GM19463 (cell line): Measurements from ENCODE around the gene C2CD2L.
A peak's percentile ranks its signal among the peaks of the same experiment; 100 is the strongest.
"Not testable (repeated sequence)": the region's sequence is repeated elsewhere in the genome, so short reads cannot be mapped to it uniquely, and the experiment has no call there.

Experiments
- ATAC-seq: cut with Tn5 transposase; IDR thresholded peaks from one replicate; pipeline ENCODE4 v1.9.1; 2021; ENCODE audit warnings: mild to moderate bottlenecking, moderate library complexity; ENCODE audit not compliant: unreplicated experiment

C2CD2L gene

GRCh38 chr11:119106564-119107537 is at the start of gene C2CD2L:
Gene C2CD2L (plus strand): TSS chr11:119107344. CDS start chr11:119107742, 398 bp downstream.
- peak; percentile 79 for ATAC-seq

DNA sequence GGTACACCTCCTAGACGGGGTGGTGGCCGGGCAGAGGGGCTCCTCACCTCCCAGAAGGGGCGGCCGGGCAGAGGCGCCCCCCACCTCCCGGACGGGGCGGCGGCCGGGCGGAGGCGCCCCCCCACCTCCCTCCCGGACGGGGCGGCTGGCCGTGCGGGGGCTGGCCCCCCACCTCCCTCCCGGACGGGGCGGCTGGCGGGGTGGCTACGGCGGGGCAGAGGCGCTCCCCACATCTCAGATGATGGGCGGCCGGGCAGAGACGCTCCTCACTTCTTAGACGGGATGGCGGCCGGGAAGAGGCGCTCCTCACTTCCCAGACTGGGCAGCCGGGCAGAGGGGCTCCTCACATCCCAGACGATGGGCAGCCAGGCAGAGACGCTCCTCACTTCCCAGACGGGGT is 48.0 kb upstream of the C2CD2L start:
- ATAC-seq: not testable (repeated sequence)

GRCh38 chr11:119061256-119061655 is 45.9 kb upstream of the C2CD2L start:
- ATAC-seq: no peak

GRCh38 chr11:119062779-119063178 is 44.4 kb upstream of the C2CD2L start:
- no peak for ATAC-seq

DNA sequence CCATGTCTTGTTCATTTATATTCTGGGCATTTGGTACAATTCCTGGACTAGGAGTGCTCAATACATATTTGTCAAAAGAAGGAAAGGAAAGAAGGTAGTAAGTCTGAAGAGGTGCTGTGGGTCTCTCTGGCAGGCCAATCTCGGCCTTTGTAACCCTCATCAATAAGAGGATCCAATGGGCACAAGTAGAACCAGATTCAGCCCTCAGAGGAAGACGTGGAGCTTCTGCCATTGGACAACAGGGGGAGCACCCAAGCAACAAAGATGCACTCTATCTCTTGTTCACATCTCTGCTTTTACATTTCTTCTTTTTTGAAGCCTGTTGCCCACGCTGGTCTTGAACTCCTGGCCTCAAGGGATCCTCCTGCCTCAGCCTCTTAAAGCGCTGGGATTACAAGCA is 41.8 kb upstream of the C2CD2L start:
- ATAC-seq: no peak

GRCh38 chr11:119067371-119068222 is 39.5 kb upstream of the C2CD2L start, which contains the start of gene VPS11:
Gene VPS11 (plus strand): TSS chr11:119067818. CDS start chr11:119067824, 6 bp downstream.
- peak; percentile 97 for ATAC-seq

DNA sequence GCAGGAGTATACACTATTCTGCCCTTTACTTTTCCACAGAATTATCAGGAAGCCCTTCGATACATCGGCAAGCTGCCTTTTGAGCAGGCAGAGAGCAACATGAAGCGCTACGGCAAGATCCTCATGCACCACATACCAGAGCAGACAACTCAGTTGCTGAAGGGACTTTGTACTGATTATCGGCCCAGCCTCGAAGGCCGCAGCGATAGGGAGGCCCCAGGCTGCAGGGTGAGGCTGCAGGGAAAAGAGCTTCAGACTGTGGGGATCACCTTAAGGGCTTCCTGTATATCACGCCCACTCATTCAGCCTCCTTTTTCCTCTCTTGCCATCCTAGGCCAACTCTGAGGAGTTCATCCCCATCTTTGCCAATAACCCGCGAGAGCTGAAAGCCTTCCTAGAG is 29.3 kb upstream of the C2CD2L start:
- ATAC-seq: no peak

GRCh38 chr11:119078675-119079420 is 28.3 kb upstream of the C2CD2L start:
- ATAC-seq: no peak

DNA sequence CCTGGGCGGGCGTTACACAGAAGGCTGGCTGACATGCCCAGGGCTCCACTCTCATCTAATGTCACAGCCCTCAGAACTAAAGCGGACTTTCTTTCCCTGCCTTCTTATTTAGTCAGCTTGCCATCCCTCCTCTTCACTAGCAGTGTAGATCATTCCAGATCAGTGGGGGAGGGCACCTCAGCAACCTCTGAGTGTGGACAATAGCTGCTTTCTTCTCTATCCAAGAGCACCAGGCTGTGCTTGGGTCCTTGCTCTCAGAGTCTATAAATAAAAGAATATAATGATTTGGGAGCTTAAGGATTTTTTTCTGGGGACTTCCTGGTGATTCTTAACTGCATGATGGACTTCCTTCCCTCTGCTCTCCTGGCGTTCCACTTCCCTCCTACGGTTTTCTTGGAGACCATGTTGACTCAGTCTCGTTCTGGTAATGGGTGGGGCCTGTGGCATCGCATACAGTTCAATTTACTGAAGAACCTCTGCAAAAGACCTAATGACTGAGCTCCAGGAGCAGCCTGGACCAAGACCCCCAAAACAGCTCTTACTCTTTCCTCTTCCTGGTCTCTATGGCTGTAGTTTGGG is 25.4 kb upstream of the C2CD2L start:
- no peak for ATAC-seq

DNA sequence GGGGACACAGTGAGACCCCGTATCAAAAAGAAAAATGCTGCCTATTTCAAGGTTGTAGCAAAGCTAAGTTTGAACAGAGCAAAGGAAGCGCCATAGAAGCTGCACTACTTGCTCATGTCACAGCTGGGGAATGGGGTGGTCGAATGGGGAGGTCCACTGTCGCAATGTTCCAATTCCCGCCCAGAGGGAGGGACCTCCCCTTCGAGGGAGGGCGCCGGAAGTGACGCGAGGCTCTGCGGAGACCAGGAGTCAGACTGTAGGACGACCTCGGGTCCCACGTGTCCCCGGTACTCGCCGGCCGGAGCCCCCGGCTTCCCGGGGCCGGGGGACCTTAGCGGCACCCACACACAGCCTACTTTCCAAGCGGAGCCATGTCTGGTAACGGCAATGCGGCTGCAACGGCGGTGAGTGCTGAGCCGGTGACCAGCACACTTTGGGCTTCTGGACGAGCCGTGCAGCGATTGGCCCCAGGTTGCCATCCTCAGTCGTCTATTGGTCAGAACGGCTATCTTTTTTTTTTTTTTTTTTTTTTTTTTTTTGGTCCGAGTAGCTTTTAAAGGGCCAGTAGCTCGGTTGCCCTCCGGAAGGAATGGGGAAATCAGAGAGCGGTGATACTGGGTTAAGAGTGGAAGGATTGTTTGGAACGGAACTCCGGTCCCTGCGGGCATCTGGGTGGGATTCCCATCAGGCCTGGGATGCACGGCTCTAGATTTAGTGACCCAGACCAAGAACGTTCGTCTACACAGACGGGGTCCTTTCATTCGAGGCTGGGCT is 22.3 kb upstream of the C2CD2L start, which contains the start of gene HMBS:
Gene HMBS, plus strand, starts transcription at position 219 of the 774 bp plus-strand sequence. Its CDS starts 153 bp downstream, at position 372.
- peak; percentile 95 for ATAC-seq

GRCh38 chr11:119085437-119085847 is 21.7 kb upstream of the C2CD2L start:
- ATAC-seq: peak; percentile 5

- no peak for ATAC-seq
Observed at GRCh38 chr11:119087123-119087522, 20.0 kb upstream of the C2CD2L start.

DNA sequence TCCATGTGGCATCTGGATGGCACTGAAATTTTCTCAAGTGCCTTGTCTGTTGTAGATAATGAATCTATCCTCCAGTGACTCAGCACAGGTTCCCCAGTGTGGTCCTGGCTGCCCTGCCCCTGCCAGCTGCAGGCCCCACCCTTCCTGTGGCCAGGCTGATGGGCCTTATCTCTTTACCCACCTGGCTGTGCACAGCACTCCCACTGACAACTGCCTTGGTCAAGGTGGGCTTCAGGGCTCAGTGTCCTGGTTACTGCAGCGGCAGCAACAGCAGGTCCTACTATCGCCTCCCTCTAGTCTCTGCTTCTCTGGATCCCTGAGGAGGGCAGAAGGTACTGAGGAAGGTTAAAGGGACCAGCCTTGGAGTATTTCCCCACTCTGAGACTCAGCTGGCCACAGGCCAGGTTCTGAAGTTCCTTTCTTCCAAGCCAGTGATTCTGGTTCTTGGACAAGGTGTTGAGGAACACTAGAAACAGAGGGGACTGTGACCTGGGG is 19.4 kb upstream of the C2CD2L start:
- no peak for ATAC-seq

GRCh38 chr11:119088406-119088805 is 18.7 kb upstream of the C2CD2L start:
- no peak for ATAC-seq

- no peak for ATAC-seq
Observed at GRCh38 chr11:119089319-119089718, 17.8 kb upstream of the C2CD2L start.

DNA sequence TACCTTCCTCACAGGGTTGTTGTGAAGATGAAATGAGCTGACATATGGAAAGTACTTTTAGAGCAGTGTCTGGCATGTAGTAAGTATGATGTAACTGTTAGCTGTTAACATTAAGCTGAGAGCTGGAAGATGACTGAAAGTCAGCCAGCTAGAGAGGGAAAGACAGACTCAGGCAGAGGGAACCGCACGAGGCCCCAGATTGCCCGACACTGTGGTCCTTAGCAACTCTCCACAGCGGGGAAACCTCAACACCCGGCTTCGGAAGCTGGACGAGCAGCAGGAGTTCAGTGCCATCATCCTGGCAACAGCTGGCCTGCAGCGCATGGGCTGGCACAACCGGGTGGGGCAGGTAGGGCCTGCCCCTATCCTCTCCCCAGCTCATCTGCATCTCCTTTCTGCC is 16.0 kb upstream of the C2CD2L start:
- ATAC-seq: no peak

GRCh38 chr11:119091966-119092879 is 14.9 kb upstream of the C2CD2L start:
- no peak for ATAC-seq
